ENCODE results near the gene CD247. TPM values are rescaled to one million over a fixed set of nuclear protein-coding genes. Genes with fewer than 3 reads are reported as not detected.

The CD247 gene
- total RNA-seq, 2 experiments from 2014 or later, result 251 to 261 TPM

GRCh38 chr1:167423684-167424619 lies 94.4 kb downstream of the CD247 start:
- DNase-seq, result no peak
- peaks cover 13% of the 10 kb centered on the region for H3K4me1 Mint-ChIP-seq
- H3K9me3 Mint-ChIP-seq, result no peaks in the 10 kb centered on the region
- H3K4me3 Mint-ChIP-seq, result no peak overlapping the region
- H3K36me3 Mint-ChIP-seq (ENCODE audit: low read depth), result peaks cover 6% of the 10 kb centered on the region
- CTCF ChIA-PET, result interaction anchor here (0.8 to 1.4 kb wide), 3 partner anchors 23 to 156 kb away, joined by 3 read pairs; no protein-coding TSS in a partner anchor
- POLR2A ChIA-PET, result no interaction called here
- H3K27me3 Mint-ChIP-seq, result no peaks in the 10 kb centered on the region
- H3K27ac Mint-ChIP-seq, result no peak overlapping the region

- Mint-ChIP-seq H3K27me3 (no peaks in the 10 kb centered on the region), H3K9me3 (no peaks in the 10 kb centered on the region), H3K4me3 (no peak overlapping the region), H3K27ac (no peak overlapping the region), H3K36me3 (ENCODE audit: low read depth) (peaks cover 12% of the 10 kb centered on the region), H3K4me1 (no peaks in the 10 kb centered on the region)
- CTCF ChIA-PET, result interaction anchor here (1.1 kb wide), 1 partner anchor 153 kb away, joined by 3 read pairs; no protein-coding TSS in a partner anchor
- POLR2A ChIA-PET, result no interaction called here
- DNase-seq, result no peak
Observed at GRCh38 chr1:167420510-167420909, 97.8 kb downstream of the CD247 start.

- CTCF ChIA-PET, result interaction anchor here (0.7 to 1.1 kb wide), 2 partner anchors 21 to 116 kb away, joined by 3 to 4 read pairs; no protein-coding TSS in a partner anchor
- Mint-ChIP-seq H3K4me3 (no peak overlapping the region), H3K27me3 (no peaks in the 10 kb centered on the region), H3K9me3 (no peaks in the 10 kb centered on the region), H3K4me1 (no peaks in the 10 kb centered on the region), H3K27ac (no peak overlapping the region), H3K36me3 (ENCODE audit: low read depth) (peaks cover 12% of the 10 kb centered on the region)
- no peak for DNase-seq
- POLR2A ChIA-PET, result no interaction called here
Observed at GRCh38 chr1:167419245-167419644, 99.1 kb downstream of the CD247 start.

- Mint-ChIP-seq H3K4me1 (no peaks in the 10 kb centered on the region), H3K27me3 (no peaks in the 10 kb centered on the region), H3K9me3 (no peaks in the 10 kb centered on the region), H3K36me3 (ENCODE audit: low read depth) (peaks cover 15% of the 10 kb centered on the region), H3K4me3 (no peak overlapping the region), H3K27ac (no peak overlapping the region)
- no peak for DNase-seq
- CTCF ChIA-PET, result interaction anchor here (0.6 to 1.1 kb wide), 3 partner anchors 20 to 731 kb away, joined by 3 to 4 read pairs (median 3); no protein-coding TSS in a partner anchor
- POLR2A ChIA-PET, result no interaction called here
Observed at GRCh38 chr1:167418391-167418790, 99.9 kb downstream of the CD247 start.

GRCh38 chr1:167416506-167416905 lies 101.8 kb downstream of the CD247 start:
- Mint-ChIP-seq H3K4me1 (peaks cover 14% of the 10 kb centered on the region), H3K9me3 (no peaks in the 10 kb centered on the region), H3K27ac (no peak overlapping the region), H3K27me3 (no peaks in the 10 kb centered on the region), H3K4me3 (no peak overlapping the region), H3K36me3 (ENCODE audit: low read depth) (peaks cover 31% of the 10 kb centered on the region)
- DNase-seq, result no peak
- ChIA-PET CTCF (interaction anchor here (0.7 to 1.2 kb wide), 2 partner anchors 18 to 64 kb away, joined by 3 to 4 read pairs; no protein-coding TSS in a partner anchor), POLR2A (no interaction called here)

- Mint-ChIP-seq H3K4me3 (no peak overlapping the region), H3K27me3 (no peaks in the 10 kb centered on the region), H3K36me3 (ENCODE audit: low read depth) (peaks cover 33% of the 10 kb centered on the region), H3K27ac (no peak overlapping the region), H3K9me3 (no peaks in the 10 kb centered on the region), H3K4me1 (peaks cover 16% of the 10 kb centered on the region)
- no peak for DNase-seq
- CTCF ChIA-PET, result interaction anchor here (1.2 kb wide), 1 partner anchor 30 kb away, joined by 4 read pairs; no protein-coding TSS in a partner anchor
- POLR2A ChIA-PET, result no interaction called here
Observed at GRCh38 chr1:167413328-167413727, 105.0 kb downstream of the CD247 start.

- Mint-ChIP-seq H3K4me1 (peaks cover 16% of the 10 kb centered on the region), H3K4me3 (no peak overlapping the region), H3K27ac (no peak overlapping the region), H3K27me3 (no peaks in the 10 kb centered on the region), H3K36me3 (ENCODE audit: low read depth) (peaks cover 31% of the 10 kb centered on the region), H3K9me3 (no peaks in the 10 kb centered on the region)
- CTCF ChIA-PET, result interaction anchor here (0.7 kb wide), 1 partner anchor 20 kb away, joined by 3 read pairs; no protein-coding TSS in a partner anchor
- DNase-seq, result no peak
- POLR2A ChIA-PET, result no interaction called here
Observed at GRCh38 chr1:167412920-167413319, 105.4 kb downstream of the CD247 start.

- H3K27me3 Mint-ChIP-seq, result no peaks in the 10 kb centered on the region
- no peak overlapping the region for H3K27ac Mint-ChIP-seq
Observed at GRCh38 chr1:167412072-167412471, 106.3 kb downstream of the CD247 start.

GRCh38 chr1:167409183-167409582 lies 109.1 kb downstream of the CD247 start:
- H3K4me1 Mint-ChIP-seq, result peaks cover 18% of the 10 kb centered on the region
- ChIA-PET POLR2A (no interaction called here), CTCF (interaction anchor here (0.6 to 0.8 kb wide), 2 partner anchors 25 to 295 kb away, joined by 3 read pairs; no protein-coding TSS in a partner anchor)
- DNase-seq, result no peak
- no peak overlapping the region for H3K4me3 Mint-ChIP-seq
- H3K9me3 Mint-ChIP-seq, result no peaks in the 10 kb centered on the region
- H3K36me3 Mint-ChIP-seq (ENCODE audit: low read depth), result peaks cover 25% of the 10 kb centered on the region
- H3K27me3 Mint-ChIP-seq, result no peaks in the 10 kb centered on the region
- H3K27ac Mint-ChIP-seq, result no peak overlapping the region

More at GRCh38 chr1:167412072-167412471, 106.3 kb downstream of the CD247 start:
- no peaks in the 10 kb centered on the region for H3K9me3 Mint-ChIP-seq
- H3K4me3 Mint-ChIP-seq, result no peak overlapping the region
- H3K4me1 Mint-ChIP-seq, result peaks cover 16% of the 10 kb centered on the region
- peaks cover 31% of the 10 kb centered on the region for H3K36me3 Mint-ChIP-seq (ENCODE audit: low read depth)
- CTCF ChIA-PET, result interaction anchor here (1.0 to 1.6 kb wide), 3 partner anchors 22 to 145 kb away, joined by 3 read pairs; no protein-coding TSS in a partner anchor
- POLR2A ChIA-PET, result interaction anchor here (0.6 kb wide), 1 partner anchor 171 kb away, joined by 3 read pairs; no protein-coding TSS in a partner anchor
- DNase-seq, result no peak

GRCh38 chr1:167408355-167408754 lies 110.0 kb downstream of the CD247 start:
- Mint-ChIP-seq H3K27me3 (no peaks in the 10 kb centered on the region), H3K4me1 (peaks cover 17% of the 10 kb centered on the region), H3K4me3 (no peak overlapping the region), H3K9me3 (no peaks in the 10 kb centered on the region), H3K36me3 (ENCODE audit: low read depth) (peaks cover 26% of the 10 kb centered on the region), H3K27ac (no peak overlapping the region)
- ChIA-PET POLR2A (no interaction called here), CTCF (no interaction called here)
- no peak for DNase-seq

- H3K4me3 Mint-ChIP-seq, result no peak overlapping the region
- no peaks in the 10 kb centered on the region for H3K27me3 Mint-ChIP-seq
- no peak for DNase-seq
- H3K4me1 Mint-ChIP-seq, result peaks cover 8% of the 10 kb centered on the region
- CTCF ChIA-PET, result no interaction called here
- peaks cover 24% of the 10 kb centered on the region for H3K36me3 Mint-ChIP-seq (ENCODE audit: low read depth)
- POLR2A ChIA-PET, result no interaction called here
- no peaks in the 10 kb centered on the region for H3K9me3 Mint-ChIP-seq
- no peak overlapping the region for H3K27ac Mint-ChIP-seq
Observed at GRCh38 chr1:167404908-167405307, 113.4 kb downstream of the CD247 start.

GRCh38 chr1:167404161-167404888 lies 114.0 kb downstream of the CD247 start:
- peaks cover 24% of the 10 kb centered on the region for H3K36me3 Mint-ChIP-seq (ENCODE audit: low read depth)
- POLR2A ChIA-PET, result no interaction called here
- CTCF ChIA-PET, result interaction anchor here (0.6 to 0.9 kb wide), 2 partner anchors 129 to 139 kb away, joined by 3 to 4 read pairs; no protein-coding TSS in a partner anchor

More at GRCh38 chr1:167404161-167404888, 114.0 kb downstream of the CD247 start:
- no peak overlapping the region for H3K4me3 Mint-ChIP-seq
- DNase-seq, result no peak
- peaks cover 8% of the 10 kb centered on the region for H3K4me1 Mint-ChIP-seq
- H3K27me3 Mint-ChIP-seq, result no peaks in the 10 kb centered on the region
- H3K27ac Mint-ChIP-seq, result no peak overlapping the region
- H3K9me3 Mint-ChIP-seq, result no peaks in the 10 kb centered on the region

Data from activated CD4-positive, alpha-beta T cell treated with anti-CD3 and anti-CD28 coated beads, Interleukin-2, amount 10 ng/mL, durations not matched to agents 7 days and 5 days (primary cell).